HL-60 (cell line): ENCODE data around the gene CHRDL2.

Experiments used
- DNase-seq, 2 experiments: peaks; one replicate each; pipeline ENCODE4 v3.0.0-alpha.2; 2010 to 2020; ENCODE audit warnings: low read depth in 1 of 2, low spot score in 1 of 2
- H3K27ac ChIP-seq: fragments of 250-450 bp; sonication (Bioruptor Pico); replicated peaks from 2 replicates; pipeline ENCODE4 v1.5.1; 2020; ENCODE audit warnings: mild to moderate bottlenecking, moderate library complexity
- H3K27me3 ChIP-seq: fragments of 250-450 bp; sonication (Bioruptor Pico); 2 replicates; pipeline ENCODE4 v1.5.1; 2021; ENCODE audit warnings: mild to moderate bottlenecking, moderate library complexity; ENCODE audit not compliant: insufficient read depth, poor library complexity, severe bottlenecking
- H3K4me3 ChIP-seq: replicated peaks from 2 replicates; pipeline ENCODE4 v1.5.1; 2011; ENCODE audit warnings: mild to moderate bottlenecking, control low read depth, low read length; ENCODE audit not compliant: insufficient read depth
- GABPA ChIP-seq: IDR thresholded peaks from 2 replicates; pipeline ENCODE4 v1.6.1; 2012; ENCODE audit warnings: low read depth
- POLR2AphosphoS5 ChIP-seq: IDR thresholded peaks from 2 replicates; pipeline ENCODE4 v1.6.1; 2012; ENCODE audit warnings: low read depth
- SPI1 ChIP-seq: IDR thresholded peaks from 2 replicates; pipeline ENCODE4 v1.6.1; 2012; ENCODE audit warnings: low read depth, mild to moderate bottlenecking, borderline replicate concordance
- TF ChIP-seq, protein P1 (sequence below): IDR thresholded peaks from 2 replicates; pipeline ENCODE4 v1.6.1; 2012; ENCODE audit warnings: low read depth; ENCODE audit not compliant: insufficient replicate concordance
- TF ChIP-seq, protein P2 (sequence below): IDR thresholded peaks from one replicate; pipeline ENCODE4 v1.5.1; 2011; ENCODE audit warnings: low read length, control low read depth, inconsistent platforms; ENCODE audit not compliant: insufficient read depth

CHRDL2 gene

DNA sequence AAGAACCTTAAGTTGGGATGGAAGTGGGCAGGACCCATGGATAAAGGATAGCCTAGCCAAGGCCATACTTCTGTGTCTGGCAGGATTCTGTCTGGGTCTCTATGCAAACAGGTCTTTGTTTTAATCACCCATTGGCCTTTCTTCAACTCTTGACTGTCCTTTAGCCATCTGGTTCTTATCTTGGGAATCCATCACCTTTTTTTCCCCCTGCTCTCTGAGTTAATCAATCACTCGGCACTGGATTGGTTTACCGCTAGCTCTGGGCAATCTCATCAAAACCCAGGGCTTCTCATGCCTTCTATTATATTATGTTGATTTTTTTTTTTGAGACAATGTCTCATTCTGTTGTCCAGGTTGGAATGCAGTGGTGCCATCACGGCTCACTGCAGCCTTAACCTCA lies 15.6 kb upstream of the CHRDL2 start:
- no peak for TF ChIP-seq SPI1
- TF ChIP-seq, protein P1, sequence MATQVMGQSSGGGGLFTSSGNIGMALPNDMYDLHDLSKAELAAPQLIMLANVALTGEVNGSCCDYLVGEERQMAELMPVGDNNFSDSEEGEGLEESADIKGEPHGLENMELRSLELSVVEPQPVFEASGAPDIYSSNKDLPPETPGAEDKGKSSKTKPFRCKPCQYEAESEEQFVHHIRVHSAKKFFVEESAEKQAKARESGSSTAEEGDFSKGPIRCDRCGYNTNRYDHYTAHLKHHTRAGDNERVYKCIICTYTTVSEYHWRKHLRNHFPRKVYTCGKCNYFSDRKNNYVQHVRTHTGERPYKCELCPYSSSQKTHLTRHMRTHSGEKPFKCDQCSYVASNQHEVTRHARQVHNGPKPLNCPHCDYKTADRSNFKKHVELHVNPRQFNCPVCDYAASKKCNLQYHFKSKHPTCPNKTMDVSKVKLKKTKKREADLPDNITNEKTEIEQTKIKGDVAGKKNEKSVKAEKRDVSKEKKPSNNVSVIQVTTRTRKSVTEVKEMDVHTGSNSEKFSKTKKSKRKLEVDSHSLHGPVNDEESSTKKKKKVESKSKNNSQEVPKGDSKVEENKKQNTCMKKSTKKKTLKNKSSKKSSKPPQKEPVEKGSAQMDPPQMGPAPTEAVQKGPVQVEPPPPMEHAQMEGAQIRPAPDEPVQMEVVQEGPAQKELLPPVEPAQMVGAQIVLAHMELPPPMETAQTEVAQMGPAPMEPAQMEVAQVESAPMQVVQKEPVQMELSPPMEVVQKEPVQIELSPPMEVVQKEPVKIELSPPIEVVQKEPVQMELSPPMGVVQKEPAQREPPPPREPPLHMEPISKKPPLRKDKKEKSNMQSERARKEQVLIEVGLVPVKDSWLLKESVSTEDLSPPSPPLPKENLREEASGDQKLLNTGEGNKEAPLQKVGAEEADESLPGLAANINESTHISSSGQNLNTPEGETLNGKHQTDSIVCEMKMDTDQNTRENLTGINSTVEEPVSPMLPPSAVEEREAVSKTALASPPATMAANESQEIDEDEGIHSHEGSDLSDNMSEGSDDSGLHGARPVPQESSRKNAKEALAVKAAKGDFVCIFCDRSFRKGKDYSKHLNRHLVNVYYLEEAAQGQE = no peak
- TF ChIP-seq GABPA = no peak
- no peak for TF ChIP-seq POLR2AphosphoS5
- TF ChIP-seq, protein P2, sequence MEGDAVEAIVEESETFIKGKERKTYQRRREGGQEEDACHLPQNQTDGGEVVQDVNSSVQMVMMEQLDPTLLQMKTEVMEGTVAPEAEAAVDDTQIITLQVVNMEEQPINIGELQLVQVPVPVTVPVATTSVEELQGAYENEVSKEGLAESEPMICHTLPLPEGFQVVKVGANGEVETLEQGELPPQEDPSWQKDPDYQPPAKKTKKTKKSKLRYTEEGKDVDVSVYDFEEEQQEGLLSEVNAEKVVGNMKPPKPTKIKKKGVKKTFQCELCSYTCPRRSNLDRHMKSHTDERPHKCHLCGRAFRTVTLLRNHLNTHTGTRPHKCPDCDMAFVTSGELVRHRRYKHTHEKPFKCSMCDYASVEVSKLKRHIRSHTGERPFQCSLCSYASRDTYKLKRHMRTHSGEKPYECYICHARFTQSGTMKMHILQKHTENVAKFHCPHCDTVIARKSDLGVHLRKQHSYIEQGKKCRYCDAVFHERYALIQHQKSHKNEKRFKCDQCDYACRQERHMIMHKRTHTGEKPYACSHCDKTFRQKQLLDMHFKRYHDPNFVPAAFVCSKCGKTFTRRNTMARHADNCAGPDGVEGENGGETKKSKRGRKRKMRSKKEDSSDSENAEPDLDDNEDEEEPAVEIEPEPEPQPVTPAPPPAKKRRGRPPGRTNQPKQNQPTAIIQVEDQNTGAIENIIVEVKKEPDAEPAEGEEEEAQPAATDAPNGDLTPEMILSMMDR = no peak
- no peak for DNase-seq
- Histone ChIP-seq H3K27ac (no peak overlapping the region), H3K4me3 (no peak overlapping the region), H3K27me3 (no peaks in the 10 kb centered on the region)

DNA sequence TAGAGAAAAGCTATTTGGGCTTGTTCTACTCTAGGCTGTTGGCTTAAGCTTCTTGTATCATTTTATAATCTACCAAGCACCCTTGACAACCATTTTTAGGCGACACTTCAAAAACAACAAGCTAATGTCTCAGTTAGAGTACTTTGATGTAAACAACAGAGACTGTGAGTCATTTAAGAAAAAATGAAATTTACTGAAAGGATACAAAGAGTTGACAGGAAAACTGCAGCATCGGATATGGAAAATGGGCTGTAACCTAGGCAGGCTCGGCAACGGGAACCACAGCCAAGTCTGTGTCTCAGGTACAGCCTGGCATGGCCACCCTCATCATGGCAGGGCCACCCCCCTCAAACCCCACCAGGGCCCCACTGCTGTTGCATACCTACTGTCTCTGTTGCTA lies 13.1 kb upstream of the CHRDL2 start:
- TF ChIP-seq, protein P2 = no peak
- TF ChIP-seq POLR2AphosphoS5 (no peak), GABPA (no peak), SPI1 (no peak)
- TF ChIP-seq, protein P1 = no peak
- H3K27ac ChIP-seq = no peak overlapping the region
- no peaks in the 10 kb centered on the region for H3K27me3 ChIP-seq
- no peak for DNase-seq
- no peak overlapping the region for H3K4me3 ChIP-seq

DNA sequence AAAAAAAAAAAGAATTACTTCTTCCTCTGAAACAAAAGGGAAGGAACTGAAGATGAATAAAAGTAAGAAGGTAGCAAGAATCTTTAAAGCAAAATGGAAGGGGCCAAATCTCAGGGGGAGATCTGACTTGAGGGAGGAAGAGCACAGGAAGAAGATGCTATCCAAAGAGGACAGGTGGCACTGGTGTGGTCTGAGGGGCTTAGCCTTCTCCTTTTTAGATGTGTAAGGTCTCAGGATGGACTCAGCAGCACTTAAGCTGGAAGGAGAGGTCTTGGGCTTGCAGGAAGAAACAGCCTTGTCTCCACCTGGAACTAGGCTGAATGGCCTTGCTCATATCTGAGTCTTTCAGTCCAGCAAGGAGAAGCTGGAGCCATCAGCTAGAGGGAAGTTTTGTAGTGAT lies 12.4 kb upstream of the CHRDL2 start:
- no peak overlapping the region for H3K4me3 ChIP-seq
- TF ChIP-seq SPI1 = no peak
- TF ChIP-seq, protein P2 = no peak
- no peak for DNase-seq
- H3K27me3 ChIP-seq = no peaks in the 10 kb centered on the region
- H3K27ac ChIP-seq = no peak overlapping the region

DNA sequence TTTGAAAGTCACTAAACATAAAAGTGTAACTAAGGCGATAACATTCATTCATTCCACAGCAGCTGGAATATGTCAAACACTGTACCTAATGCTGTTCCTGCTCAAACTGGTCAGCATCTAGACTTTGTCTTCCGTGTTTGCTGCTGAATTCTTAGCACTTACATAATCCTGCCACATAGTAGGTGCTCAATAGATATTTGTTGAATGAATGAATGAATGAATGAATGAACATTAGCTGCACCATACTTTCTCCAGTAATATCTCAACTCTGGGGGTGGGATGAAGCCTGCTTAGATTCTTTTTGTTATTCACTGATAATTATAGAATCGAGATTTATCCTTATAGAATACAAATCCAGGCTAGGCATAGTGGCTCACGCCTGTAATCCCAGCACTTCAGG lies 10.8 kb upstream of the CHRDL2 start:
- Histone ChIP-seq H3K27ac (no peak overlapping the region), H3K27me3 (no peaks in the 10 kb centered on the region), H3K4me3 (no peak overlapping the region)
- TF ChIP-seq, protein P1 = no peak
- no peak for TF ChIP-seq SPI1
- no peak for TF ChIP-seq POLR2AphosphoS5
- TF ChIP-seq, protein P2 = no peak
- TF ChIP-seq GABPA = no peak
- DNase-seq = no peak
